GM21825 (cell line): Measurements from ENCODE around the gene CPM.
"Not testable (repeated sequence)": the region's sequence is repeated elsewhere in the genome, so short reads cannot be mapped to it uniquely, and the experiment has no call there.

Experiments
- ATAC-seq: cut with Tn5 transposase; IDR thresholded peaks from one replicate; pipeline ENCODE4 v1.9.1; 2021; ENCODE audit warnings: mild to moderate bottlenecking, moderate library complexity; ENCODE audit not compliant: unreplicated experiment

CPM gene

DNA sequence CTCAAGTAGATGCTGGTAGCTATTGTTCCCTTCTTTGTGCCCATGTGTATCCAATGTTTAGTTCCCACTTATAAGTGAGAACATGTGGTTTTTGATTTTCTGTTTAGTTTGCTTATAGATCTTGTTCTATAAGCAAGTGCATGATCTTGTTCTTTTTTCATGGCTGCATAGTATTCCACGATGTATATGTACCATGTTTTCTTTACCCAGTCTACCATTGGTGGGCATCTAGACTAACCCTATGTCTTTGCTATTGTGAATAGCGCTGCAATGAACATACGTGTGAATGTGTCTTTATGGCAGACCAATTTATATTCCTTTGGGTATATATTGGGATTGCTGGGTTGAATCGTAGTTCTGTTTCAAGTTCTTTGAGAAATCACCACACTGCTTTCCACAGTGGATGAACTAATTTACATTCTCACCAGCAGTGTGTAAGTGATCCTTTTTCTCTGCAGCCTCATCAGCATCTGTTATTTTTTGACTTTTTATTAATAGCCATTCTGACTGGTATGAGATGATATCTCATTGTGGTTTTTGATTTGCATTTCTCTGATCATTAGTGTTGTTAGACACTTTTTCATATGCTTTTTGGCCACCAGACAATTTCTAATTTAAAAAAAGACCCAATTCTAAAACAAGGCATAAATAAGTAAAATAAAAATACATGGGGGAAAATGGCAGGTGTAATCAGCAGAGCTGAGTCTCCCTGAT lies 50.6 kb downstream of the CPM start:
- ATAC-seq = no peak

DNA sequence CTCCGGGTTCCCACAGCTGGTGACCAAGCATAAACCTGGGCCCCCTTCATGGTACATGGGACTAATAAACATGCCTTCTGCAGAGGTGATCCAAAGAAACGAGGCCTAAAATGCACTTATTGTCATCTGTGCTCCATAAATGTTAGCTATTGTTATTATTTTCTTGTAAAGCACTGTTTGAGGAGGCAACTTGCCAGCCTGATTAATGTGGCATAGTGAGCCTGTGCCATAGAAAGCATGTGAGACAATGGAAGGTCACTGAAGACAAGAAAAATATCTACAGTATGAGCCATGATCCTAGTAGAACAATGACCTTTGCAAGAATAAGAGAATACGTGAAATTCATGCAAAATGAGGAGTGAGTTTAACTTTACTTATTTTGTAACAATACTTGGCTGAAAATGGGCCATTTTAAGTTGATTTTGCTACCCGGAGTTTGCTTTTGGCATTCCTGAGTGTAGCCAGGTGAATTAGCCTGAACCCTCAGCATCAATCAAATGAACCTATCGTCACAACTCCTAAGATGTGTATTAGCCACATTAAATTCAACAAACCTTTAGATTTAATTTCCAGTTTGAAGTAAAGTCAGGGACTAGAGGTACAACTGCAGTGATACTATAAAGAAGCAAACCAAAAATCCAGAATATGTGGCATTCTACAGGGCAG lies 52.2 kb downstream of the CPM start:
- no peak for ATAC-seq

DNA sequence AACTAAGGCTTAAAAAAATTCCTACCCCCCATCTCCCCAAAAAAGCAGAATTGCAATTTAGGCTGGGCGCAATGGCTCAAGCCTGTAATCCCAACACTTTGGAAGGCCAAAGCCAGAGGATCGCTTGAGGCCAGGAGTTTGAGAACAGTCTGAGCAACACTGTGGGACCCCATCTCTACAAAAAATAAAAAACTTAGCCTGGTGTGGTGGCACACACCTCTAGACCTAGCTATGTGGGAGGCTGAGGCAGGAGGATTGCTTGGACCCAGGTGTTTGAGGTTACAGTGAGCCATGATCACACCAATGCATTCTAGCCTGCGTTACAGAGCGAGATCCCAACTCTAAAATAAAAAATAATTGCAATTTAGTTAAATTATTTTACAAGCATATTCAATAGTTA lies 54.1 kb downstream of the CPM start:
- ATAC-seq = no peak

DNA sequence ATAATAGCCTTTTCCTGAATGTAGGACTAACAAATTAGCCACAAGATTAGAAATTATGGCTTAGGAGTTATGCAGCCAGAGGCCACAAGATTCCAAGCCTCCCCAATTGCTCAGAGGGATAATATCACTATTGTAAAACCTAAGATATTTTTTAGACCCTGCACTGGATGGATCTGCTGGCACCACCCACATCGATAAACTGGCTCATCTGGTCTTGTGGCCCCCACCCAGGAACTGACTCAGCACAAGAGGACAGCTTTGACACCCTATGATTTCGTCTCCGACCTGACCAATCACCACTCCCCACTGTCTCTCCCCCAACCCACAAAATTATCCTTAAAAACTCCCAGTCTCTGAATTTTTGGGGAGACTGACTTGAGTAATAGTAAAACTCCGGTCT lies 54.7 kb downstream of the CPM start:
- no peak for ATAC-seq

DNA sequence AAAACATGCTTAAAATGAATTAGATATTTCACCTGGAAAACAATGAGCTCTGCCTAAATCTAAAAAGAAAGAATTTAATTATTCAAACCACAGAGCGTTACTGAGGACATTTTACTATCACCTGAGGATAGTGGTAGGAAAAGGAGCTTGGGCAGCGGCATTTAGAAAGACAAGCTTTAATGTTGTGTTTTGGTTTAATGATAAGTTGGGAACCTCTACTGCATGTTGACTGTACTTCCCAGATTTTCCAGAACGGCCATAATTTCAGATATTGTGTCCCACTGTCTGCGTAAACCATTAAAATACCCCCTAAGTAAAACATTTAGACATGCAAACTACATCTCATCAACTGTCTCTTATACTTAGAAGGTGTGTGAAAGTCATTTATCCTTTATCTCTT lies 55.4 kb downstream of the CPM start:
- ATAC-seq = no peak

DNA sequence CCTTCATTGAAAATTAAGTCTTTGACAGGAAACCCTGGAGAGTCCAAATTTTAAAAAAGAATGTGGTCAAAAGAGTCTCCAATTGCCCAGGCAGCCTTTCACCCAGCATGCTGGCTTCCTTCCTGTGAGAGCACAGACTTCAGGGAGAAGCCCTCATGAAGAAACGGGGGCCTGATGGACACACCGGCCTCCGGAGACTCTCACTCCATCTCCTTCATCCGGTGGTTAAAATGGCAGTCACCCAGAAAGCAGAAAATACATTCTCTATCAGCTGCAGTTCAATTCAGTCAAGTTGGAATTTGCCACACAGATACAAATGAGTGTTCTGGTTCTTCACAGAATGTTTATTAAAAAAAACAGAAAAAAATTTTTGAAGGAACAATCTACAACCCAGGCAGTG lies 56.5 kb downstream of the CPM start:
- no peak for ATAC-seq

DNA sequence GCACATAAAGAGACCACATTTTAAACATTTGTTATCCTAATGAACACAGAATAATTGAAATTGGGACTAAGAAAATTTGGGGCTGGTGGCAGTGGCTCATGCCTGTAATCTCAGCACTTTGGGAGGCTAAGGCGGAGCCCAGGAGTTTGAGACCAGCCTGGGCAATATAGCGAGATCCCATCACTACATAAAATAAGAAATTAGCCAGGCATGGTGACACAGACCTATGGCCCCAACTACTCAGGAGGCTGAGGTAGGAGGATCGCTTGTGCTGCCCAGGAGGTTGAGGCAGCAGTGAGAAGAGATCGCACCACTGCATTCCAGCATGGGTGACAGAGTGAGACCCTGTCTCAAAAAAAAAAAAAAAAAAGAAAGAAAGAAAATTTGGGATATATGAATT lies 59.7 kb downstream of the CPM start:
- no peak for ATAC-seq

DNA sequence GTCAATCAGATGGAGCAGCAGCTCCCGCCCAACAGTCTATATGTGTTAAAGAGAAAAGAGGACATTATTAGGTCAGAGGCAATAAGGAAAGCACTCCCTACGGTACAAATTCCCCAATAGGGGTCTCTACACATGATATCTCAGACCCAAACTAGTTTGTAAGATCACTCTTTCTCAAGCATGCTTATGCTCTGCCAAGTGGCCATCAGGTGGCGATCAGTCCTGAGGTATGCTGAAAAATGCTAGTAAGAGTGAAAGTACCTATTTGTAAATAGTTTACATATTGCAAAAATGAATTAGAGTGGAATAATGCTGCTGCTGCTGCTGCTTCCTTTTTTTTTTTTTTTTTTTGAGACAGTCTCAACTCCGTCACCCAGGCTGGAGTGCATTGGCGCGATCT lies 61.0 kb downstream of the CPM start:
- ATAC-seq = no peak

DNA sequence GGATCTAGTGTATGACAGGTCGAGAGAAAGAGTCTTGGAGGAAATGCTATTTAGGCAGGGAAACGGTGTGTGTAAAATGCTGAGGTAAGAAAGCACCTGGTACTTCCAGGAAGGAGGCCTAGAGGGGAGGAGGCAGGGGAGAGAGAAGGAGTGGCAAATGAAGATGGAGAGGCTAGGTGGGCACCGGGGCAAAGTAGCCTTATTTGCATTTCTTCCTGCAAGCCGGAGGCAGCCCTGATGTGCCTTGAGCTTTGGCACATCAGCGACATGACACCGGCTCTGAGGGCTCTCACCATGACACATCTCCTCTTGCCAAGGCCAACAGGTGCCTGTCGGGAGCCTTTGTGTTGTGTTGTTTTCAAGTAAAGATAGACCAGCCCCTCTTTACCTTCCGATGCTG lies 61.6 kb downstream of the CPM start:
- no peak for ATAC-seq

DNA sequence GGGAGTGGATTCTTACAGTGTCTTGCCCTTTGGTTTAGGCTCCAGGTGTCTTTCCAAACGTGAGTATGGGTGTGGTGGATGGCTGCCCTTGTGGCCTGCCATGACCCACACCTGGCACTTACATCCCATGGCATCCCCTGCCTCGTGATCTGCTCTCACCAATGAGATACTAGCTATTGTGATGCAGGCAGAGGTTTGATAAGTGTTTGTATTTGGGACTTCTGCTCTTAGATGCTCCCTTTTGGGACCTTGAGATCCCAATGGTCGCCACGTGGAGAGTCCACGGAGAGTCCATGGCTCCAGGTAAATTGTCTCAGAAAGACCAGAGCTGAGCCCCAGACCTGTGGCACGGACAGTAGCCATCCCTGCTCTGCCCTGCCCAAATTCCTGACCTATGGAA lies 62.5 kb downstream of the CPM start:
- no peak for ATAC-seq

DNA sequence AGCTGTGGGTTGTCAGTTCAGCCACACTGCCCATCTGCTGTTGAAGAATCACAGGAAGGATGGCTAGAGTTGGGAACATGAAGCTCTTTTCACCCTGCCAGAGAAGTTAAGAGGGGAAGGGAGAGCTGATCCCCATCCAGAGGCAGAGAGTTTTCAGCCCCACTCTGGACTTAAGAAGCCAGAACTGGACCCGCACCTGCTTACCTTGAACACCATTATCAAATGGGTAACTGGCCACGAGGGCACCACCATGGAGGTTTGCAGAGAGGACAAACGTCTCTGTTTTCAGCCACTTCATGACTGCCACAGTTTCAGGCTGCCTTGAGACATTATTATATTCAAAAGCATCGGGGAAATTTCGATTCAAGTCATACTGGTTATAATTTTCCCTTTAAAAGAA lies 63.0 kb downstream of the CPM start:
- ATAC-seq = no peak

DNA sequence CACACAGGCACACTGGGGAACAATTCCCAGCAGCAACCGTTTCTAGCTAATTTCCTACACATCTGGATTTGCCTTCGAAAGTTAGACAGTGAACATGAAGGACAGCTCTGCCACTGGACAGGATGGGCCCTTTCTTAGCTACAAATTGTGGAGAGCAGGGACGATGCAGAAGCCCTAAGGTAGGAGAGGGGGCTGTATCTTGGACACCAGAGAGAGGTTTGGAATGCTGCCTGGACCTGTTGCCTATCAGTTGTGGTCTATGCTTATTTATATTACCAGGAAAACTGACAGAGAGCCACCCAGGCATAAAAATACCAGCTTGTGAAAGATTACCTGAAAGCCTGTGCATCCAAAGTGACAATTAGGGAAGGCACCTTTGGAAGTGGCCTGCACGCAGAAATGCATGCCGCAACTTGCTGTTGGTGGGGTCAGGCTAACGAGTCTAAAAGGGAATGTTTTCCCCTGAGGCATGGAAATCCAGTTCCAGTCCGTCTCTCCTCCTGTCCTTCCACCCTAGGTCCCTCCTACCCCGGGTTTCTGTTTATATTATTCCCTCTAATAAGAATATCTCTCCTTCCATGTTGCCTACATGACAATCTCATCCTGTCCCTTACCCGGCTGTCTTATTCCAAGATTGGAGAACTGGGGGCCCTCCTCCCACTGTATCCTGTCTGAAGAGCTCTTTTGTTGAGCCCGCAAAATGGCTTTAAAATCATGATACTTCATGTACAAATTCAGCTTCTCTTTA lies 64.8 kb downstream of the CPM start:
- ATAC-seq = no peak

DNA sequence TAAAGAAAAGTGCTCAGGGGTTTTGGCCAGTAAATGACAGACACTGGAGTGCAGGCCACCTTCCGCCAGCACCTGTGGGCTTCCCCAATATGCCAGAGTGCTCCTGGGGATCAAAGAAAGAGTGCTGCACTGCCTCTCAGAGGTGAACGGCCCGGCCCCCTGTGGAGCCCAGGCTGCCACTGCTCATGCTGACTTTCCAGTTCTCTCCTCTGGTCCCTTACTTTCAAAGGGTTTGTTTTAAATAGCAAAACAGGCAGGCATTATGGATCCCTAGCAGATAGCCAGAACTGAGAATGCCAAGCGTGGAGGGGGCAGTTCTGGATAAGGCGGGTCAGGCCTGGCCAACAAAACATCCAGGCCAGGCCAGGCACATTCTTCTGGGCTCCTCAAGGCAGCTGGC lies 65.4 kb downstream of the CPM start:
- no peak for ATAC-seq

DNA sequence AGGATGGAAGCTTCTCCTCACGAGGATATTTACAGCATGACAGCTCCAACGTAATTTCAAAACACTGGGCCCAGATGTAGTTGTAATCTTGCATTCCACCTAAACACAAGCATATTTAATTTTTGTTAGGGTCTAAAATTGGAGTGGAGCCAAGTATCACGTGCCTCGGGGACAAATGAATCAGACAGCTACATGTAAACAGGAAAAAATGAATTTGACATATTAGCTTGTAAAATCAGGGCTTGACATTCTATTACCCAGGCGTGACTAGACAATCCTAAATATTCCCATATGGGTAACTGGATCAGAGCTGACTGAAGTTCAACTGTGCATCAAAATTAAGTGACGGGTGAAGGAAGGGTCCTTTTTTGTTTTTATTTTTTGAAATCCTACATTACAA lies 66.0 kb downstream of the CPM start:
- no peak for ATAC-seq

DNA sequence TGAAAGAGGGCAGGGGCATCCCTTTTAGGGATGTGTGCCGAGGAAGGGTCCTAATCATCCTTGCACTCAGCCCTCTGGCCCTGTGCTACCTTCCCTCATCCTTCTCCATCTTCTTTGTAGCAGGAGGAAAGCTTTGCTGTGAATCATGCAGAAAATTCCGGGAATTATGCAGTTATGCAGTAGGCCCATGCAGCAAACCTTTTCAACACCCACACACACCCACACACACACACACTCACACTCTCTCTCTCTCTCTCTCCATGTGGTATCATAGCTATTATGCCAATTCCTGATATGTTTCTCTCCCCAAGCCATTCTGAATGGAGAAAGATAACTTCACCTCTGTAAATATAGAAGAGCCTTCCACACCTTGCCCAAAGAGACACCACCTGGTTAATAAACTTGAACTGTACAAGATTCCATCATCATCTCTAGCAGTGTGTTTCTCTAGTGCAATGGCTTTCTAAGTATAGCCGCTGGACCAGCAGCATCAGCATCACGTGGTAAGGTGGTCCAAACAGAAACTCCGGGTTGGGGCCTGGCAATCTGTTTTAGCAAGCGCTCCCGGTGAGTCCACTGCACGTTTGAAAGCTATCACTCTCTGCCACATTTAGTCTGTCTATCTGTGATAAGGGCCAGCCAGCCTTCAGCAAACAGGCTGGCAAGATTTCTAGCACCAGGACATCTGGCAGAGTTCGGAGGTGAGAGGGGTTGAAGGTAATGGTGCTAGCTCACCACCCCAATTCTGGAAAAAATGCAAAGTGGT lies 67.4 kb downstream of the CPM start:
- no peak for ATAC-seq

DNA sequence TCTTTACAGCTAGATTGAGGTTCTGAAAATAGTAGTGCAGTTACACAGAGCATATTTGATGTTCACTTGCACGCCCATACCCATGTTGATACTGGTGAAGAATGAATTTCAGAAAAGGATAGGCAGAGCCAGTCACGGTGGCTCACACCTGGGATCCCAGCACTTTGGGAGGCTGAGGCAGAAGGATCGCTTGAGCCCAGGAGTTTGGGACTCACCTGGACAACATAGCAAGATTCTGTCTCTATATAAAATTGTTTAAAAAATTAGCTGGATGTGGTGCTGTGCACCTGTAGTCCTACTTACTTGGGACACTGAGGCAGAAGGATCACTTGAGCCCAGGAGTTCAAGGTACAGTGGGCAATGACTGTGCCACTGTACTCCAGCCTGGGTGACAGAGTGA lies 68.4 kb downstream of the CPM start:
- ATAC-seq = no peak

DNA sequence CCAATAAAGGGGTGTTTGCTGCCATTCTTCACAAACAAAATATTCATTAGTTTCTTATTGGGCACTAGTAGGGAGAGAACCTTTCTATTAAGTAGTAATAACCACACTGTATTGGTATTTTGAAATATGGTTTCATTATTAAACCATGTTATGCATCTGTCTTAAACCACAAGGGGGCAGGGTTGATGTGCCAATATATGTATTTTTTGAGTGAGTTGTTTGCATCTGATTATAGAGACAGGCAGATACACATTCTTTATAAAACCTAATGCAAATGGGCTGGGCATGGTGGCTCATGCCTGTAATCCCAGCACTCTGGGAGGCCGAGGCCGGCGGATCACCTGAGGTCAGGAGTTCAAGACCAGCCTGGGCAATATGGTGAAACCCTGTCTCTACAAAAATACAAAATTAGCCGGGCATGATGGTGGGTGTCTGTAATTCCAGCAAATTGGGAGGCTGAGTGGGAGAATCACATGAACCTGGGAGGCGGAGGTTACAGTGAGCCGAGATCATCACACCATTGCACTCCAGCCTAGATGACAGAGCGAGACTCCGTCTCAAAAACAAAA lies 69.0 kb downstream of the CPM start:
- not testable (repeated sequence) for ATAC-seq

DNA sequence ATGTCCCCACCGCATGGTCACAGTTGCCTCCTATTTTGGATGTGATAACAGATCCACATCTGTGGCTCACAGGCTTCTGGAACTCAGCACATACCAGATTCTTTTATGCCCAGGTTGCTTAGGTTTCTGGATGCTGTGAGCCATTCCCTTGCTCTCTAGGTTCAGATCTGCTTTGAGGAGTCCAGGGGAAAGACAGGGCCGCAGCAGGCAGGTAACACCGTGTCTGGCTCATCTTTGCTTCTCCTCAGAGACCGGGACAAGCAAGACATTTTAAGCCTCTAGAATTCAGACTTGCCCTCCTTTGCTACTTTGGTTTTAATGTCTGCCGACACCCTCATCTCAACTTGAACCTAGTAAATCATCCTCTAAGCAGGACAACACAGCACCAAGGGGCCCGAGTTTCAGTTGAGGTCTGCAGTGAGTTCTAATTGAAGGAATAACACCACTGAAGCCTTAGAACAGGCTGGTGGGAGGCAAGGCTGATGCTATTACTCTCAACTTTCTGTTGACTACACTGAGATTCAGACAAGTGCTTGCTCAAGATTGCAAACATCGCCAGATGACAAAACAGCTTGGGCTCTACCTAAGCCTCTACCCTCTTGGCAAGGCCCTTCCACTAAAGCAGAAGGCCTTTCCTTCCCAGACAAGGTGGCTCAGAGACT lies 69.7 kb downstream of the CPM start:
- ATAC-seq = no peak

DNA sequence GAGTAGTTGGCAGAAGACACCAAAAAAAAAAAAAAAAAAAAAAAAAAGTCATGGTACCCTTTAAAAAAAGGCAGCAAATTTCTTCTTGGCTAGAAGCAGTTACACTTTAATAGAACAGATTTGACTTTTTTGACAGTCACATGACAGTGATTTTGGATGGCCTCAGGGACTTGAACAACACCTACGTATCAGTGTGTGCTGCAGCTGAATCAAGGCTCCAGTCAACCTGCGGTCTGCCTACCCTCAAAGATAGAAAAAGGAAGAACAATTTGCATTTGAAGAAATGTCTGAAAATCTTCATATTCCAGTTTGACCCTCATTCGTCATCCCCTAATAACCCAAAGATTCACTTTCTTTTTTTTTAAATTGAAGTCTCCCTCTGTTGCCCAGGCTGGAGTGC lies 71.1 kb downstream of the CPM start:
- ATAC-seq = no peak

DNA sequence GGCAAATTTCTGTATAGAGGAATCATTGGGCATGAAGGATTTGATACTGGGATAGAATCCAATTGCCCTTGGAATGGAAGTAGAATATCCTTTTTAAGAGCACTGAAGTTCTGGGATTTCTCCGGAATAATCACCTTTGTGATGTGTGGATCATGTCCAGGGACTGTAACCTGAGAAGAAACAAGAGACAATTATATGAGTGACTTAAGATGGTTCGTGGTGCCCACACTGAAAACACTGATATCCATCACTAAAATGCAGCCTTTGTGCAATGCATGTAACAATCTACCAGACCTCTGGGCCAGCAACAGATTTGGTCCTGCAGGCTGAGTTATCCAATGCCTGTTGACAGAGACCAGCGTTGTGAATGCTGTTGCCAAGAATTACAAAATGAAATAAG lies 76.5 kb downstream of the CPM start:
- ATAC-seq = no peak

DNA sequence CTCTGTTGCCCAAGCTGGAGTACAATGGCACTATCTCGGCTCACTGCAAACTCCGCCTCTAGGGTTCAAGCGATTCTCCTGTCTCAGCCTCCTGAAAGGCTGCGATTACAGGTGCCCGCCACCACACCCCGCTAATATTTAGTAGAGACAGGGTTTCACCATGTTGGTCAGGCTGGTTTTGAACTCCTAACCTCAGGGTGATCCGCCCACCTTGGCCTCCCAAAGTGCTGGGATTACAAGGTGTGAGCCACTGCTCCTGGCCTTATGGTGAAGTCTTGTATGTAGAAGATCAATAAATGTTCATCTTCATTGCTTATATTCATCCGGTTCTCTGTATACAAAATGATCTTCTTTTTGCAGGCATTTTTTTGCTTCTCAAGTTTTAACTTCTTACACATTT lies 77.2 kb downstream of the CPM start:
- ATAC-seq = no peak
